Measurements from ENCODE around the gene ZNF699.

DNA sequence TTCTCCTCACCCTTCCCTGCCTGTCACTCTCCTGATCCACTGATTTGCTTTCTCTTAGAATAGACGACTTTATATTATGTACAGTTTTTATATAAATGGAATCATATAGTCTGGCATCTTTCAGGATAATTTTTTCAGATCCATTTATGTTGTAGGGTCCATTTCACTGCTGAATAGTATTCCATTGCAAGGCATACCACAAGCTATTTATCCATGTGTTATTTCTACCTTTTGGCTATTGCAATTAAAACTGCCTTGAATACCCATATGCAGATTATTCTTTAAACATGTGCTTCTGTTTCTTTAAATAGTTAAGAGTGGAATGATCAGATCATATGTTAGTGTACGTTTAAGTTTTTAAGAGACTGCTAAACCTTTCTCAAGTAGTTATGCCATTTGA lies 35.4 kb upstream of the ZNF699 start:
- TF ChIP-seq, protein P1, sequence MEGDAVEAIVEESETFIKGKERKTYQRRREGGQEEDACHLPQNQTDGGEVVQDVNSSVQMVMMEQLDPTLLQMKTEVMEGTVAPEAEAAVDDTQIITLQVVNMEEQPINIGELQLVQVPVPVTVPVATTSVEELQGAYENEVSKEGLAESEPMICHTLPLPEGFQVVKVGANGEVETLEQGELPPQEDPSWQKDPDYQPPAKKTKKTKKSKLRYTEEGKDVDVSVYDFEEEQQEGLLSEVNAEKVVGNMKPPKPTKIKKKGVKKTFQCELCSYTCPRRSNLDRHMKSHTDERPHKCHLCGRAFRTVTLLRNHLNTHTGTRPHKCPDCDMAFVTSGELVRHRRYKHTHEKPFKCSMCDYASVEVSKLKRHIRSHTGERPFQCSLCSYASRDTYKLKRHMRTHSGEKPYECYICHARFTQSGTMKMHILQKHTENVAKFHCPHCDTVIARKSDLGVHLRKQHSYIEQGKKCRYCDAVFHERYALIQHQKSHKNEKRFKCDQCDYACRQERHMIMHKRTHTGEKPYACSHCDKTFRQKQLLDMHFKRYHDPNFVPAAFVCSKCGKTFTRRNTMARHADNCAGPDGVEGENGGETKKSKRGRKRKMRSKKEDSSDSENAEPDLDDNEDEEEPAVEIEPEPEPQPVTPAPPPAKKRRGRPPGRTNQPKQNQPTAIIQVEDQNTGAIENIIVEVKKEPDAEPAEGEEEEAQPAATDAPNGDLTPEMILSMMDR (IDR thresholded peaks at IDR 0.05) = no peak
- TF ChIP-seq EP300 (IDR thresholded peaks at IDR 0.05) = no peak
